HFFc6 (cell line): ENCODE data around the gene PBX1. TPM values are rescaled to one million over a fixed set of nuclear protein-coding genes. Genes with fewer than 3 reads are reported as not detected.

Experiments
- DNase-seq: peaks from one replicate; pipeline ENCODE4 v3.0.0-alpha.2; 2018
- H3K27ac Mint-ChIP-seq: 2 replicates; pipeline ENCODE4 v1.8.0; 2020; ENCODE audit warnings: mild to moderate bottlenecking, mixed read lengths
- H3K27me3 Mint-ChIP-seq: 2 replicates; pipeline ENCODE4 v1.8.0; 2021; ENCODE audit warnings: mild to moderate bottlenecking, moderate library complexity, mixed read lengths; ENCODE audit not compliant: insufficient read depth
- H3K36me3 Mint-ChIP-seq: 2 replicates; pipeline ENCODE4 v1.8.0; 2021; ENCODE audit warnings: low read depth, mixed read lengths
- H3K4me1 Mint-ChIP-seq: 2 replicates; pipeline ENCODE4 v1.8.0; 2020; ENCODE audit warnings: low read depth, mixed read lengths
- H3K4me3 Mint-ChIP-seq: 2 replicates; pipeline ENCODE4 v1.8.0; 2020; ENCODE audit warnings: mild to moderate bottlenecking, moderate library complexity, mixed read lengths
- H3K9me3 Mint-ChIP-seq: 2 replicates; pipeline ENCODE4 v1.8.0; 2020; ENCODE audit warnings: mild to moderate bottlenecking, mixed read lengths
- total RNA-seq, 6 experiments: library from RNA; stranded (reverse); fragmentation: NEBNext Ultra II Directional; extraction: Animal tissue kit (Norgen Biotek cat#: 25700); gene quantifications; 2 replicates in 1 of 6; 3 replicates in 5 of 6; pipeline ENCODE4 v1.2.3, GENCODE V29; 2021
- TF ChIP-seq, protein P1 (sequence below): fragments of 200-600 bp; sonication (generic); IDR thresholded peaks from 2 replicates; pipeline ENCODE4 v1.5.0; 2021; ENCODE audit warnings: antibody characterized with exemption, mild to moderate bottlenecking

Gene PBX1
- total RNA-seq, 6 experiments from 2014 or later, result 35.4 to 42.3 (median 39.1) TPM

DNA sequence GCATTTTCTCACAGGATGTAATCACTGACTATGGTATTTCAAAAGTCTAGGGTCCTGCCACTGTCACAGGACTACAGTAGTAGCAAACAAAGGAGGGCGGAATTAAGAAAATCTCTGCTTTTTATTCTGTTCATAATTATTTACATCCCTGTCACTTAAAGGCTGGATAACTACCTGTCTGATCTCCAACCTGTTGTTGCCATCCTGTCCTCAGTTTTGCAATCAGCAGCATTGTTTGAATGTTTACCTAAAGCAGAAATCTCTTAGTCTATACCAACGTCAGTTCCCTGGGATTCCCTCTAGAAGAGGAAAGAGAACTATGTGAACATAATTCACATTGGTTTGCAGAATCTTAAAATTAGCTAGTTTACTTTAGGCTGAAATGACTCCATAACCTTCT lies 218.5 kb downstream of the PBX1 start:
- Mint-ChIP-seq H3K9me3 (no peaks in the 10 kb centered on the region), H3K4me3 (no peak overlapping the region), H3K27me3 (peaks cover 2% of the 10 kb centered on the region; the same call in 1 of the 2 replicates), H3K4me1 (peaks cover 65% of the 10 kb centered on the region), H3K27ac (no peak overlapping the region), H3K36me3 (0 out of 2 replicates have a peak, but pooled peaks cover 8% of the 10 kb centered on the region)
- no peak for DNase-seq
- TF ChIP-seq, protein P1, sequence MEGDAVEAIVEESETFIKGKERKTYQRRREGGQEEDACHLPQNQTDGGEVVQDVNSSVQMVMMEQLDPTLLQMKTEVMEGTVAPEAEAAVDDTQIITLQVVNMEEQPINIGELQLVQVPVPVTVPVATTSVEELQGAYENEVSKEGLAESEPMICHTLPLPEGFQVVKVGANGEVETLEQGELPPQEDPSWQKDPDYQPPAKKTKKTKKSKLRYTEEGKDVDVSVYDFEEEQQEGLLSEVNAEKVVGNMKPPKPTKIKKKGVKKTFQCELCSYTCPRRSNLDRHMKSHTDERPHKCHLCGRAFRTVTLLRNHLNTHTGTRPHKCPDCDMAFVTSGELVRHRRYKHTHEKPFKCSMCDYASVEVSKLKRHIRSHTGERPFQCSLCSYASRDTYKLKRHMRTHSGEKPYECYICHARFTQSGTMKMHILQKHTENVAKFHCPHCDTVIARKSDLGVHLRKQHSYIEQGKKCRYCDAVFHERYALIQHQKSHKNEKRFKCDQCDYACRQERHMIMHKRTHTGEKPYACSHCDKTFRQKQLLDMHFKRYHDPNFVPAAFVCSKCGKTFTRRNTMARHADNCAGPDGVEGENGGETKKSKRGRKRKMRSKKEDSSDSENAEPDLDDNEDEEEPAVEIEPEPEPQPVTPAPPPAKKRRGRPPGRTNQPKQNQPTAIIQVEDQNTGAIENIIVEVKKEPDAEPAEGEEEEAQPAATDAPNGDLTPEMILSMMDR, result no peak

DNA sequence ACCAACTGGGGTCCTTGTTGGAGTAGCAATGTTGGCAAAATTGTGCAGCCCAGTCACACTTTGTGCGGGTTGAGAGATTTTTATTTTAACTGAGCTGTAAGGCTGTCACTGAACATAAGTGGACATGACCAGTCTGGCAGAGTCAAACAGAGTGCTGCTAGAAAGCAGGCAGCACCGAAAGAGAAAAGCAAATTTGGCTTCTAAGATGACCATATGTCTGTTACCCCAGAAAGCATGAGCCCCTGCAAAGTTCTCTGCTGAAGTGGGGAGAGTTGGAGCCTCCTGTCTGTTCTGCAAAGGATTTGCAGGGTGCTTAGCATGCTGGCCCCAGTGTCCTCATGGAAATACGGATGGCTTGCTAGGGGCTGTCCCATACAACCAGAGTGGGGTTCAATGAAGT lies 220.4 kb downstream of the PBX1 start:
- H3K4me1 Mint-ChIP-seq, result peaks cover 50% of the 10 kb centered on the region
- H3K9me3 Mint-ChIP-seq, result no peaks in the 10 kb centered on the region
- H3K36me3 Mint-ChIP-seq, result 0 out of 2 replicates have a peak, but pooled peaks cover 8% of the 10 kb centered on the region
- TF ChIP-seq, protein P1, result peak; percentile 11; the same call in 1 of the 2 replicates
- H3K27me3 Mint-ChIP-seq, result peaks cover 2% of the 10 kb centered on the region; the same call in 1 of the 2 replicates
- H3K27ac Mint-ChIP-seq, result peak overlapping the region; percentile 48; the same call in 1 of the 2 replicates
- H3K4me3 Mint-ChIP-seq, result no peak overlapping the region
- DNase-seq, result no peak

DNA sequence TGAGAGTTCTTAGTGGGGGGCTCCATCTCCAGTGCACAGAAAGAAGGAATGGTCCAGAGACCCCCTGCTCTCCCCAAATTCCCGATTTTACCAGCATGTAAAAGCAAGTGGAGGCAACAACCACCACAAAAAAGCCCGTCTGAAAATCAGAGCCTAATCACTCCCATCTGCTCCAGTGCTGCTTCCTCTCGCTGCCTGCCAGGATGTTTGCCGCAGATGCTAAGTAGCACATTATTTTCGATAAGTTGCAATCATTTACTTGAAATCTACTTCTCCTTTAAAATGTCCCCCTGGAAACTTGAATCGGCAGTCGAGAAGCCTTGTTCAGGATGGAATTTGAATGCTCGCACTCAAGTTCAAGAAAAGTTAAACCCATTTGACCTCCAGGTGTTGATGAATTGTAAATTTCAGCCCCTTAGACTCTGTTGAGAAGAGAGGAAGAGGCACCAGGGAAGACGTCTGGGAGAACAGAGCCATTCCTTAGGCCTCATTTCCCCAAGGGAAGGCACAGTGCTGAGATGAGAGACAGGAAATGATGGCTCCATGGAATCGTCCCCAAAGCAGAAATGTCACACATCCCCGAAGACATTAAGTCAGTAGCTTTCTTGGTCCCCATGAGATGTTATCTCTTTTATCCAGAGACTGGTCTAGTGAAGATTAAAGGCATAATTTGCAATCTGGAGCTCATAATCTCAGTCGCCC lies 221.3 kb downstream of the PBX1 start:
- Mint-ChIP-seq H3K27ac (peak overlapping the region; percentile 96), H3K27me3 (peaks cover 2% of the 10 kb centered on the region; the same call in 1 of the 2 replicates), H3K36me3 (no peaks in the 10 kb centered on the region), H3K4me3 (peak overlapping the region; percentile 68), H3K4me1 (peaks cover 41% of the 10 kb centered on the region), H3K9me3 (no peaks in the 10 kb centered on the region)
- TF ChIP-seq, protein P1, result no peak
- DNase-seq, result no peak

DNA sequence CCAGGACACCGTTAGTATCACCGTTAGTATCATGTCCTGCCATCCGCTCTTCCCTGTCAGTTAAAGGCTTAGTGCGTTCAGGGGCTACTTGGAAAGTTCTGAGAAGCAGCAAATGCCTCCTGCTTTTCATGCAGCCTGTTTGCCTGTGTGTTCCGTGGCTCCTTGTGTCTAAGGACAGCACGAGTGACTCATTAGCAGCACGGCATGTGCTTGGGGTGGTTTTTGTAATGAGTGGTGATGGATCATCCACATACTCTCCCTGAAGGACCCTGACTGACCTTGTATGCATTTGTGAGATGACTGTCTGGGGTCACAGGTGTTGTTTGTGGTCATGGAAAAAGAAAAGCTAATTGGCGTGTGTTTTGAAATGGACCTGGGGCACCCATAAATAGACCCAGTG lies 221.9 kb downstream of the PBX1 start:
- Mint-ChIP-seq H3K36me3 (no peaks in the 10 kb centered on the region), H3K4me3 (peak overlapping the region; percentile 68), H3K4me1 (peaks cover 40% of the 10 kb centered on the region)

DNA sequence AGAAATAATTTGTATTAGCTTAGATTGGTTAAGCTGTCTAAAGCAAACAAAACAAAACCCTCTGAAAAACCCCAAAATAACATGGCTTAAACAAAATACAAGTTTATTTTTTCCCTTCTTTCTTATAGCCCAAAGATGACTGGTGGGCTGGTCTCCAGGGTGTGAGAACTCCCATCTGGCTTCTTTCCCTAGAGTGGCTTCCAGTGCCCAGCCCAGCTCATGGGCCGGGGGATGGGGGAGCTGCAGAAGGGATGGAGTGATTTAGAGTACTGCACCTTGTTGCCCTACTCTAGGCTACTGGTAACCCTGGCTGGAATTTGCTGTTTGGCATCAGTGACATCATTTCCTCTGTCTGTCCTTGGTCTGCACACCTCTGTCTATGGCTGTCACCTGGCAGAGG lies 223.0 kb downstream of the PBX1 start:
- TF ChIP-seq, protein P1, result no peak
- no peak for DNase-seq
- peak overlapping the region; percentile 96 for H3K27ac Mint-ChIP-seq
- no peaks in the 10 kb centered on the region; the same call in 1 of the 2 replicates for H3K27me3 Mint-ChIP-seq
- peaks cover 50% of the 10 kb centered on the region for H3K4me1 Mint-ChIP-seq
- no peaks in the 10 kb centered on the region for H3K9me3 Mint-ChIP-seq
- H3K4me3 Mint-ChIP-seq, result no peak overlapping the region
- H3K36me3 Mint-ChIP-seq, result no peaks in the 10 kb centered on the region

More for the DNA sequence above, 221.9 kb downstream of the PBX1 start:
- H3K27me3 Mint-ChIP-seq, result peaks cover 2% of the 10 kb centered on the region; the same call in 1 of the 2 replicates
- no peaks in the 10 kb centered on the region for H3K9me3 Mint-ChIP-seq
- peak; percentile 95 for DNase-seq
- TF ChIP-seq, protein P1, result no peak
- H3K27ac Mint-ChIP-seq, result peak overlapping the region; percentile 96
